ENCODE results near the gene REV3L. TPM values are rescaled to one million over a fixed set of nuclear protein-coding genes. Genes with fewer than 3 reads are reported as not detected.

The REV3L gene
- total RNA-seq, 1 experiment from 2014 or later: 25.3 TPM

GRCh38 chr6:111481836-111482187 lies 1.2 kb downstream of the REV3L start:
- Histone ChIP-seq H3K79me2 (ENCODE audit: low read length) (peaks cover 84% of the 10 kb centered on the region), H3K27me3 (ENCODE audit: low read length) (no peaks in the 10 kb centered on the region), H3K4me2 (ENCODE audit: low read length) (peak overlapping the region; percentile 87), H4K20me1 (ENCODE audit: low read length) (peaks cover 5% of the 10 kb centered on the region; the same call in 1 of the 2 replicates), H3K36me3 (ENCODE audit: low read depth, low read length) (no peaks in the 10 kb centered on the region), H3K4me1 (ENCODE audit: insufficient read depth, low read length) (peaks cover 39% of the 10 kb centered on the region), H3K4me3 (ENCODE audit: low read length) (peak overlapping the region; percentile 96), H3K9me3 (ENCODE audit: low read length) (no peaks in the 10 kb centered on the region), H3K9ac (ENCODE audit: low read length) (peak overlapping the region; percentile 88), H3F3A (ENCODE audit: low read length, unreplicated experiment) (no peaks in the 10 kb centered on the region), H3K9me2 (replicated peaks; ENCODE audit: low read length) (no peaks in the 10 kb centered on the region), H3K27ac (ENCODE audit: low read length) (peak overlapping the region; percentile 44; the same call in 1 of the 2 replicates), H2AFZ (ENCODE audit: low read length) (peak overlapping the region; percentile 57)
- DNase-seq: no peak
- ChIA-PET CTCF (no interaction called here), POLR2A (ENCODE audit: unreplicated experiment) (no interaction called here)
- intact Hi-C loops (cut with micrococcal nuclease): loop anchor here (5.0 to 10.0 kb wide), 3 partner anchors 100 to 563 kb away; no protein-coding TSS in a partner anchor
- no peak for ATAC-seq
- BruUV-seq (replicated peaks): no TSS peak
- TF ChIP-seq EZH2phosphoT487 (IDR thresholded peaks at IDR 0.05; ENCODE audit: borderline replicate concordance, low read length) (no peak), EZH2 (IDR thresholded peaks at IDR 0.05; ENCODE audit: low read length, unreplicated experiment) (no peak), CTCF (conservative IDR thresholded peaks at IDR 0.05; ENCODE audit: low read depth, low read length) (no peak)

GRCh38 chr6:111480988-111481822 lies 1.8 kb downstream of the REV3L start:
- TSS peak; percentile 42 for BruUV-seq (replicated peaks)
- Histone ChIP-seq H3K36me3 (ENCODE audit: low read depth, low read length) (no peaks in the 10 kb centered on the region), H3K27me3 (ENCODE audit: low read length) (no peaks in the 10 kb centered on the region), H3F3A (ENCODE audit: low read length, unreplicated experiment) (no peaks in the 10 kb centered on the region), H3K9me2 (replicated peaks; ENCODE audit: low read length) (no peaks in the 10 kb centered on the region), H3K9me3 (ENCODE audit: low read length) (no peaks in the 10 kb centered on the region), H3K4me2 (ENCODE audit: low read length) (peak overlapping the region; percentile 87), H3K79me2 (ENCODE audit: low read length) (peaks cover 84% of the 10 kb centered on the region), H3K4me1 (ENCODE audit: insufficient read depth, low read length) (peaks cover 39% of the 10 kb centered on the region), H3K9ac (ENCODE audit: low read length) (peak overlapping the region; percentile 88; the same call in 1 of the 2 replicates), H3K27ac (ENCODE audit: low read length) (no peak overlapping the region), H4K20me1 (ENCODE audit: low read length) (peaks cover 5% of the 10 kb centered on the region; the same call in 1 of the 2 replicates), H2AFZ (ENCODE audit: low read length) (no peak overlapping the region), H3K4me3 (ENCODE audit: low read length) (peak overlapping the region; percentile 96)
- intact Hi-C loops (cut with micrococcal nuclease): loop anchor here (5.0 to 10.0 kb wide), 3 partner anchors 99 to 564 kb away; no protein-coding TSS in a partner anchor
- CTCF ChIA-PET: interaction anchor here (0.6 kb wide), 1 partner anchor 119 kb away, joined by 3 read pairs; no protein-coding TSS in a partner anchor
- TF ChIP-seq EZH2 (IDR thresholded peaks at IDR 0.05; ENCODE audit: low read length, unreplicated experiment) (no peak), EZH2phosphoT487 (IDR thresholded peaks at IDR 0.05; ENCODE audit: borderline replicate concordance, low read length) (no peak), CTCF (conservative IDR thresholded peaks at IDR 0.05; ENCODE audit: low read depth, low read length) (no peak)
- no peak for ATAC-seq
- POLR2A ChIA-PET (ENCODE audit: unreplicated experiment): no interaction called here
- DNase-seq: no peak

Measured in PC-3 (cell line).